ENCODE data around the gene MOGAT2.

Gene MOGAT2

DNA sequence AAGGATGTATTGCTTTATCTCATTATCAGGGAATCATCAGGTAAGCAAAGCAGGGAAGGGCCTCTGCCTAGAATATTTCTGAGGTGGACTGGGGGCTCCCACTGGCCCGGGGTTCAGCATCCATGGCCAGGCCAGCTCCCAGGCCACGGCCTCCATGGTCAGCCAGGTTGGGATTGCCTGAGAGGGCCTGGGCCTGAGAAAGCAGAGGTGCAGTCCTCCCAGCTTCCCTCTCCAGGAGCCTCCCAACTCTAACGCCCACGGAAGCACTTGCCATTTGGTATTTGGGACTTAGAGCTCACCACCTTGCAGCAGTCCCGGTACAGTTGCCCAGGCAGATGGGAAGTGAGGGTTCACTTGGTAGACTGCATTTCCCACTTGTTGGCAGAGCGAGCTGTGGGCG lies 63.7 kb downstream of the MOGAT2 start:
- DNase-seq (ENCODE audit: low spot score), result no peak

- DNase-seq (ENCODE audit: low spot score), result no peak
Measured at GRCh38 chr11:75781831-75782230, 64.2 kb downstream of the MOGAT2 start.
